Stimulated activated CD8-positive, alpha-beta memory T cell treated with anti-CD3 and anti-CD28 coated beads, Interleukin-7, amount 100 ng/mL, for 48 hours (primary cell): ENCODE results near the gene BABAM2.

Experiments used
- DNase-seq, 2 donors: peaks; one replicate each; pipeline ENCODE4 v3.0.0-alpha.2; 2020; ENCODE audit warnings: low read depth in 1 of 2; ENCODE audit errors: extremely low read depth in 1 of 2

Gene BABAM2

DNA sequence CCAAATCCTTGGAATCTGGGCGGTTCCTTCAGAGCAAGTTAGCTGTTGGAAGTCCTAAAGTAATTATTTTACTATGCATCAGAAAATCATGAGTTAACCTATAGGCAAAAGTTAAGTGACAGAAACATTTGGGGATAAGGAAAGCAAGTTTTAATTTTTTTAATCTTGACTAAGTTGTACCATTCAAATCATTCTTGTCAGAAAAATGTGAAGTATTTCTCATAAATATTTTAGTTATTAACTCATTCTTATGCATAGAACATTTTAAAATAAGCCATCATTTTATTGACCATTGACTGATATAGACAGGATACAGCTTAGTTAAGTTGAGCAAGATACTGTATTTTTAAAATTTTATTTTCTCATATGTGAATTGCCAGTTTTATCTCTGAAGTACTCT, 403.9 kb downstream of the BABAM2 start:
- DNase-seq = no peak

DNA sequence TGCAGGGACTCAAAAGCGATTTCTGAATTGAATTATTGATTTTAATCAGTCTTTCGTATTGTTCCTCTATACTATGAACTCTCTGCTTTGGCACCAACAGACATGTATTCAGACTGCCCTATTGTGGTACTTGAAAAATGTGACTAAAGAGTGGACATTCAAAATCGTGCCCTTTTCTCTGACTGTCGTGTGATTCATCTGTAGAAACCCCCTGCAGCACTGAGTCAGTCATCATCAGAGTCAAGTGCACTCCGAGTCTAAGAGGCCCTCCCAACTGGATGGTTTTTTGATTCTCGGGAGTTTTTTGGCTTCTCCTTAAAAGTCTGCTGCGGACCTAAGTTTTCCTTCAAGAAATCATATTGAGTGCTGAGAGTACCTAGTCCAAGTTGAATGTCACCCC, 405.7 kb downstream of the BABAM2 start:
- no peak for DNase-seq

GRCh38 chr2:28296904-28297303, 406.4 kb downstream of the BABAM2 start:
- DNase-seq = no peak

GRCh38 chr2:28297531-28297930, 407.0 kb downstream of the BABAM2 start:
- no peak for DNase-seq

- no peak for DNase-seq
Measured at GRCh38 chr2:28298406-28298805, 407.9 kb downstream of the BABAM2 start.

DNA sequence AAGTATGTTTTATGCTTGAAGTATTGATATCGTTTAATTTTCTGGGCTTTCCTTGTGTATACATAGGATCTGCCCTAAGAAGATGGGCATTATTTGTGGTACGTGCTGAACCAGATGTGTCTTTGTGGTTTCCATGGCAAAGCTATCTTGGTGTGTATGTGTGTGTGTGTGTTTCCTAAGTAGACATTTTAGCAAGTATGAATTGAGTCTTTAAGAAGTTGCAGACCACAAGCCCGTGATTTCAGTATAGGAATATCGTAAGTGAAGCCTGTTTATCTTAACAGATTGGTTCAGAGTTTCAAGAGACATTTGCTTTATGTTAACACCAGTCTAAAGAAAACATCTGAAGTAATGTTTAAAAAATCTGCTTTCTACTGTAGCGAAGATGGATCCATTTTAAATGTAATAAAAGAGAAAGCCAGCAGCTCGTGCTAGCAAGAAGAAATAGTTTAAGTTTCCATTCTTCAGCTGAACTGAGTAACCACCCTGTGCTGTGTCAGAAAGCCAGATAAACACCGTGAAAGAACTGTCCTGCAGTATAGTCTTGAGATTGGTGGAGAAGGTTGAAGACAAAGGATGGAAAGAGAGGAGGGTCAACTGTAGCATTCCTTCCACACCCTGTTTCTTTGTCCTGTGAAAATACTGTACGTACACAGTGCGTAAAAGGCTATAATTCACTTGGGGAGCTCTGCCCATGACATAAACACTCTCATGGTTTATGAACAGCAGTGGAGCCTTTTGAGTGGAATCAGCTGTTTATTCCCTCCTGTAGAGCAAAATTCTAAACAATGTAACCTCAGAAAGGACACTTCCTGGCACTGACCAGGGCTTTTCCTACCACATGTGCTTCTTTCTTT, 410.2 kb downstream of the BABAM2 start:
- DNase-seq = no peak

DNA sequence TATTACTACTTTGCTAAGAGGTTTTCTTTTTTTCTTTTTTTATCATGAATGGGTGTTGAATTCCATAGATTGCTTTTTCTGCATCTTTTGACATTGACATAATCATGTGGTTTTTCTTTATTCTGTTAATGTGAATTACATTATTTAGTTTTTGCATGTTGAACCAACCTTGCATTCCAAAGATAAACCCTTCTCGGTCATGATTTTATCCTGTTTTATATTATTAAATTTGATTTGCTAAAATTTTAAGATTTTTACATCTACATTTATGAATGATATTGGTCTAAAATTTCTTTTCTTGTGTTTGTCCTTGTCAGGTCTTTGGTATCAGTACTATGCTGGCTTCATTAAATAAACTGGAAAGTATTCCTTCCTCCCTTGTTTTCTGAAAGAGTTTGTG, 414.7 kb downstream of the BABAM2 start:
- DNase-seq = no peak

DNA sequence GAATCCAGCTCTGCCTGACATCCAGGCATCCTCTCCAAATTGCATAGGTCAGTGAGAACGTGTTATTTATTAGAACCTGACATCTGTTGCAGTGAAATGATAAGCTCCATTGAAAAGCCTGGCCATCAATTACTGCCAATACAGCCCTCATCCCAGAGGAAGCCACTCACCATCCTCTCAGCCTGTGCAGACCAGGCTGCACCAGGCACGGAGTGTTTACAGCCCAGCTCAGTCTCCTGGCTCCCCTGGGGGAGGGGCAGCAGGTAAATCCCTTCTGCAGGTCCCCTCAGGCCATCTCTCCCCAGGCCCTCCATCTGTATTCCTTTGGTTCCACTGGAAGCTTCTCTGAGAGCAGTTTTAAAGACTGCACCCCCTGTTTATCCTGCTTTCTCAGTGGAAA, 419.6 kb downstream of the BABAM2 start:
- DNase-seq = no peak

- DNase-seq = no peak
Measured at GRCh38 chr2:28311660-28312249, 421.2 kb downstream of the BABAM2 start.

GRCh38 chr2:28312307-28313219, 422.0 kb downstream of the BABAM2 start:
- no peak for DNase-seq

DNA sequence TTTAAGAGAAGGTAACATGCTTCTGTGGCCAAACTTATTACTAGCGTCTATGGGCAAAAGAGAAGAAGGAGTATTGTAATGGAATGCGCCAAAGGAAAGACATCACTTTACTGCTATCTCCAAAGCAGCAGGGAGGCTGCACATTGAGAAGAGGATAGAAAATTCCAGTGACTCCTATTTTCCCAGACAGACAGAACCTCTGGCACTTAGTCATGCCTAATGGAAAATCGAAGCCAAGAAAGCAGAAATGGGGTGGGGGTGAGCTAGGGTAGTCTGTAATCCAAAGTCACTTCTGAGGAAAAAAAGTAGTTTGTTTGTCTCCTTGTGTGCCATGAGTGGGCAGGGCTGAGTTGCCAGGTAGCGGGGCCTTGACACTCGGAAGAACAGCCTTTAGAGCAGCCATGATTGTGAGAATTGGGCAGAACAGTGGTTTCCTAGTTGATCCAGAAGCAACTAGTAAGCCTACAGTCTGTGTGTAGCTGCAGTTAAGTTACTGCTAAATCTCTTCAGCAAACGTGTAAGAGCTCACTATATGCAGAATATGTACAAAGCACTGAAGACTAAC, 422.8 kb downstream of the BABAM2 start:
- DNase-seq = no peak

- DNase-seq = no peak
Measured at GRCh38 chr2:28314968-28315367, 424.4 kb downstream of the BABAM2 start.

DNA sequence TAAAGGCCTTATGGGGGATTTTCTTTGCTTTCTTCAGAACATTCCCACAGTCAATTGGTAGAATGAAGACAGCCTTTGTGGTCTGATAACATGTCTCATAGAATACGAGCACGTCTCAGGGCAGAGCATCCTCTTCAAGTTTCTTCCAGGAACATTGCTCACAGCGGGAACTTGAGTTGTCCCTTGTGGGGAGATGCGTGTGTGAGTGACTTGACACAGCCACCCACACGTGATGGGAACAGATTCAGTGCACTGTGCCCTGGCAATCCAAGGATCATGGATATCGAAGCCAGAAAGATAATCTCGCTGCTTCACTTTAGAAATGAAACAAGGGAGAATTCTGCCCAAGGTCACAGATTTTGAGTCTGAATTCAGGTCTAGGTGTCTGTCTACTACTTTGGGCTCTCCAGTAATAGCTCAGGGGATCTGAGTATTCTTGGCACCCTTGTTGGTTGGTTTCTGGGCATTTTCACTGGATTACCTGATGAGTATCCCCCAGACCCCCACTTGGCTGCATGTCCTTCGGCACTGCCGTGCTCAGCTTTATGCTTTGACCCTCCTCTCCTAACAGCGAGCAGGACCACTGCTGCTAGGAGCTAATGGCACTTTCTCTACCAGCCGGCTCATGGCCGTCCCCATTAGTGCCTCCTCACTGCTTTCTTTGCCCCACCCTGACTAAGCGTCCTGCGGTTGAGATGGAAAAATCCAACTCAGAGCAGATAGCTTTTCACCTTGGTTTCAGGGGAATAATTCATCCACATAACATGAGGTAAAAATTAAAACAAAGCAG, 426.2 kb downstream of the BABAM2 start:
- no peak for DNase-seq

DNA sequence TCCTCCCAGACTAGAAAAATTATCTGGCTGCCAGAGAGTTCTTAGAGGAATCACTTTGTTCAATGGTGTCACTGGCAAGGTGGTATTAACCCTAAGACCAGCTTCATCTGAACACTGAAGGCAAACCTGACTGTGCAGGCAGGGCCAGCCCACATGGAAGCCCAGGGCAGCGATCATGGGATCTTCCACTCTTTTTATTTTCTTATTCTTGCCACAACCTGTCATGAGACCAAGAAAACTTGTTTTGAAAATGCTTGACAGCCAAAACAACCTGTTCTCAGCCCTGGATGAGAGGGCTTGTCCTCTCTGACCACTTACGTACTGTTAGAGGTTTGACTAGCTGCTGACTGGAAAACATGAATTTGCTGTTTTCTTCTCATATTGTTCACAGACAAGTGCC, 426.9 kb downstream of the BABAM2 start:
- DNase-seq = no peak

- DNase-seq = no peak
Measured at GRCh38 chr2:28318023-28318422, 427.5 kb downstream of the BABAM2 start.

GRCh38 chr2:28318462-28319117, 428.1 kb downstream of the BABAM2 start:
- no peak for DNase-seq

DNA sequence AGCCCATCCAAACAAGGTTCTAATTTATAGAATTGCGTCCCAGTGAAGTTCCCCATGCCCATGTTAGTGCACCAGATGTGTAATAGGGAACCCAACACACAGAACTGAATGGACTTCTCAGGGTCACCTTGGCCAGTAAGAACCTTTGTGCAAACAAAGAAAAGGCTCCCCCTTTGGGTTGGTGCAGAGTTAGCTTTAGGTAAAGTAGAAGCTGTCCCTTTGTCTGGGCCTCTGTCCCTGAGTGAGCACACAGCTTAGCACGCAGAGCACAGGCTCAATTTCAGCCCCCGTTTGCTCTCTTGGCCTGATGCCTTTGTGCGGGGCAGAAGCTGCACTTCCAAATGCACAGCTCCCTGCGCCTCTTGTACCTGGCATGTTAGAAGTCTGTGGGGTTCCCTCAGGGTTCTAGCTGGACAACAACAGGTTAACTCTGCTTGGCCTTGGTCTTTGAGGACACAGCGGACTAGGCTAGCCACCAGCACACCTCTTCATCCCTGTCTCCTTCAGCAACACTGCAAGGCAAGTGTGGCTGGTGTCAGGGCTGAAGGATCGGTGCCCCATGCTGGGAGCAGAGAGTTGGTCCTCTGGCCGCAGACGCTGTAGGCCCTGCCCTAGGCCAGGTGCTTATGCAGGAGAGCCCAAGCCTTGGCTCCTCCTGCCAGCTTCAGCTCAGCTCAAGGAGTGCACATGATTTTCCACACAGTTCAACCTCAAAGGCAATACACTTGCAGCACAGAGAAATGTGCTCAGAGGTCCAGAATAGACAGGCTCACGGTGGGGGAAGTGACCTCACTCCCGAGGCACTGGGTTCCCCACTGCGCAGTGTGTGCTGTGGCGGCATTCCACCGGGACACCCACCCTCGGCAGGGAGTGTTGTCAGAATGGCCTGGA, 428.8 kb downstream of the BABAM2 start:
- no peak for DNase-seq

DNA sequence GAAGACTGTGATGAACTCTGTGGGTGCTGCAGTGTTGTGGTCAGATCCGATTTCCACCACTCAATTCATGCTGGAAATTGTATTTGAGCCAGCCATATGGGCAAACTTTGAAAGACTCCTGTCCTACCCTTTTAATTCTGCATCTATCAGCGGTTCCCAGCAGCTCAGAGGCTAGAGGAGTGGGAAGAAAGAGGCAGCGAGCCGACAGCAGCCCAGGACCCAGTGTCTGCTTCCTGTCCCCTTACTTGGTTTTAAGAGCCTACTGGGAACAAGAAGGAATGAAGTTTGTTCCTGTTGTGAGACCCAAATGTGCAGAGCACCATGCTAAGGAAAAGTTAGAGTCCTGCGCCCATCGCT, 429.5 kb downstream of the BABAM2 start:
- DNase-seq = no peak

DNA sequence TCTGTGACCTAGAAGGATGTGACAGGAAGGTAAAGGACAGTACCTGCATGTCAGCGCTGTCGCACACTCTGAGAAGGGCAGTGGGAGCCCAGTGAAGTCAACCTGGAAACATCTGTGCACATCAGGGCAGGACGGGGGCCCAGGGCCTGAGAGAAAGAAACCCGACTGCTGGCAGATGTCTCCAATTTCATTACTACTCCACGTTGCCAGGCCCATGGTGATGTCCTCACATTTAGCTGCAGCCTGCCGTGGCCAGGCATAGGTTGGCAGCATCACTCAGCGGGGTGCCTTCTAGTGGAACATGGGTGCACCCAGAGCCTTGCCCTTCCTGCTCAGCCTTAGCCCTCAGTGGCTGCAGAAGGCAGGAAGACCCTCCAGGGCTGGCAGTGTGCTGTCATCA, 429.8 kb downstream of the BABAM2 start:
- no peak for DNase-seq
